ENCODE results near the gene STX3.

GRCh38 chr11:59760771-59761170 lies 5.6 kb downstream of the STX3 start:
- TF ChIP-seq CTCF (IDR thresholded peaks at IDR 0.05) (no peak), POLR2A (IDR thresholded peaks at IDR 0.05) (no peak), EP300 (IDR thresholded peaks at IDR 0.05) (no peak)

All from tibial nerve (tissue), 4 donors.